Inflammatory macrophage (primary cell): ENCODE measurements around the gene SMPDL3A.
"Not testable (repeated sequence)": the region's sequence is repeated elsewhere in the genome, so short reads cannot be mapped to it uniquely, and the experiment has no call there.

Source experiments
- DNase-seq, 2 donors: peaks; one replicate each; pipeline ENCODE4 v3.0.0-alpha.2; 2020 to 2022
- total RNA-seq, 18 experiments: gene quantifications; one replicate each; lab custom pipeline; 2026; ENCODE audit warnings: mixed read lengths in 6 of 18, inconsistent platforms in 2 of 18; lab: John Stamatoyannopoulos, UW

Gene SMPDL3A, protein sequence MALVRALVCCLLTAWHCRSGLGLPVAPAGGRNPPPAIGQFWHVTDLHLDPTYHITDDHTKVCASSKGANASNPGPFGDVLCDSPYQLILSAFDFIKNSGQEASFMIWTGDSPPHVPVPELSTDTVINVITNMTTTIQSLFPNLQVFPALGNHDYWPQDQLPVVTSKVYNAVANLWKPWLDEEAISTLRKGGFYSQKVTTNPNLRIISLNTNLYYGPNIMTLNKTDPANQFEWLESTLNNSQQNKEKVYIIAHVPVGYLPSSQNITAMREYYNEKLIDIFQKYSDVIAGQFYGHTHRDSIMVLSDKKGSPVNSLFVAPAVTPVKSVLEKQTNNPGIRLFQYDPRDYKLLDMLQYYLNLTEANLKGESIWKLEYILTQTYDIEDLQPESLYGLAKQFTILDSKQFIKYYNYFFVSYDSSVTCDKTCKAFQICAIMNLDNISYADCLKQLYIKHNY
- 4.4 to 74.8 (median 15.7) reads per million in 18 experiments for total RNA-seq

DNA sequence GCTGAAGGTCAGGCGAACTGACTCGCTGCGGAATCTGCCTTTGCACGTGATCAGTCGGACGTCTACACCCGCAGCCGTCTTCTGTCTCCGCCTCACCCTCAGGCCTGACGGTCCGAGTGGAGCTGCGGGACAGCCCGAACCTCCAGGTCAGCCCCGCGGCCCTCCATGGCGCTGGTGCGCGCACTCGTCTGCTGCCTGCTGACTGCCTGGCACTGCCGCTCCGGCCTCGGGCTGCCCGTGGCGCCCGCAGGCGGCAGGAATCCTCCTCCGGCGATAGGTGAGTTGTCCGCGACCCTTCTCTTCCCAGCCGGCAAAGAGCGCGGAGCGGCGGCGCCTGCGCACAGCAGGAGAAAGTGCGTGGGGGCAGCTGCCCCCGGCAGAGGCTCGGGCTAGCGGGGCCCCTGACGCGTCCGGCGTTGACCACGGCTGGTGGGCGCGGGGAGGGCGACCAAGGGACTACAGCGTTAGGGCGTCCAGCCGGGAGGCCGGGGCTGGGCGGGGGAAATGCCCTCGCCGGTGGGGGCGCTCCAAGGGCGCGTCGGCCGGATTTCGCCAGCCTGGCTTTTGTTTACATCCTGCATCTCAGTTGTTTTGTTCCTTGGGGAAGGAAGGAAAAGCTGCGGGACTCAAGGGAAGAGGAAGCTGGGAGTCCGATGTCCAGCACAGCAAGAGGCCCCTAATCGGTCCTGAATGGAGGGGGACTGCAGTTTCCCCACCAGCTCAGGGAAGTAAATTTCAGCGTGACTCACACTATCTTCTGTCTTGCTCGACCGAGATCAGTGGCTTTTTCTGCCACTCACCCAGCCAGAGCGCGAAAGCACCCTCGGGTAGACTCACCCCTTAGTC lies at the start of gene SMPDL3A:
SMPDL3A (plus strand) TSS at position 77 of the 846 bp plus-strand sequence; CDS start at position 166, 89 bp downstream.
- peak; percentile 54 to 65 for DNase-seq

DNA sequence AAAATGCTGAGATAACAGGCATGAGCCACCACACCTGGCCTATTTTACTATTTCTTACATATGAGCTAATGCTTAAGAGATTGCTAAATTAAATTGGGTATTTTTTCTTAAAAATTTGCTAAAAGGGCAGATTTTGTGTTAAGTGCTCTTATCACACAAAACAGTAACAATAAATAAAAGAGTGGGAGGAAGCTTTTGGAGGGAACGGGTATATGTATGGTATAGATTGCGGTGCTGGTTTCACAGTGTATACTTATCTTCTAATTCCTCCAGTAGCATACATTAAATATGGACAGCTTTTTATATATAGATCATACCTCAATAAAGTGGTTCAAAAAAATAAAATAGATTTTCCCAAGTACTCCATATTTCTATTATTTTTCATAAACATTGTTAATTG lies 49.0 kb upstream of the SMPDL3A start:
- DNase-seq, result no peak

DNA sequence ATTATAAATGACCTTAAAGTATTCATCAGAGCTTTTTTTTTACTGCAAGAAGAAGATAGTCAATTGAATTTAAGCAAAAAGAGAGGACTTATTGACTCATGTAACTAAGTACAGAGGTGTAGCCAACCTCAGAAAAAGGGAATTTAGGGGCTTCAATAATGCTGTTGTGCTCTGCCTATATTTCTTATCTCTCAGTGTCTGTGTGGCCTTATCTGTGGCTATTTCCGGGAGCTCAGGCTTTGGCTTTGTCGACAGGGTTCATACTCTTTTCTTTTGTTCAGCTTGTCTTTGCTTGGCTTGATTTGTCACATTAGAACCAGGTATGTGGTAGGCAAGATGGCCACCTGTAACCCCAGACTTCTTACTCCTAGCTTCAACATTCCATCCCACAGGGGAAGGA lies 48.1 kb upstream of the SMPDL3A start:
- no peak for DNase-seq

DNA sequence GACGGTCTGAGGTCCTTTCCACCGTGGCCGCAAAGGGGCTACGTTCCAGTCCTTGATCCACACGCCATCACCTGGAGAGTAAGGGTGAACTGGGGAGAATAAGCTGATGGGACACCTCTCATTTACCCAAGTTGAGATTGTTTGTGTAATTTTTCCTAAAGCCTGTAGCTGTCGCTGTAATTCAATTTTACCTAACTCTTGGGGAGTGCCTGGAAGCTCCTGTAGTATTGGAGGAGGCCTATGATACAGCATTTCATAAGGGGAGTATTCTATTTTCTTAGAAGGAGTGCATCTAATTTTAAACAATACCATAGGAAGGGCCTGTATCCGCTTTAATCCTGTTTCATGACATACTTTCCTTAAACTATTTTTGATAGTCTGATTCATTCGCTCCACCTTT lies 44.8 kb upstream of the SMPDL3A start:
- DNase-seq, result peak; percentile 8 to 32

DNA sequence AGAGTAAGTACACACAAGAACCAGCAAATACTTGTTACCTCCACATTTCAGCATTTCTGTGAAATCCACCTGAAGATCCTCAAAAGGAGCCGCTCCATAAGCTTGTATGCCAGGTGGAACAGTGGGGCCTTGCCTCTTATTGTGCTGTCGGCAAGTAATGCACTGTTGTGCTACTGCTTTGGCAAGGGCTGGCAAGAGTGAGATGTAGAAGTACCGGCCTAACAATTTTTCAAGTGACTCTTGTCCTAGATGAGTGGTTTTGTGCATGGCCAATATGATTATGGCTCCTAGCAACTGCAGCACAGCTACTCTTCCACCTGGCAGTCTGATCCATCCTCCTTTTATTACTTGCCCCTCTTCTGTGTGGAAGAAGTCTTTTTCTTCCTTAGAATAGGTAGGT lies 44.2 kb upstream of the SMPDL3A start:
- not testable (repeated sequence) for DNase-seq

DNA sequence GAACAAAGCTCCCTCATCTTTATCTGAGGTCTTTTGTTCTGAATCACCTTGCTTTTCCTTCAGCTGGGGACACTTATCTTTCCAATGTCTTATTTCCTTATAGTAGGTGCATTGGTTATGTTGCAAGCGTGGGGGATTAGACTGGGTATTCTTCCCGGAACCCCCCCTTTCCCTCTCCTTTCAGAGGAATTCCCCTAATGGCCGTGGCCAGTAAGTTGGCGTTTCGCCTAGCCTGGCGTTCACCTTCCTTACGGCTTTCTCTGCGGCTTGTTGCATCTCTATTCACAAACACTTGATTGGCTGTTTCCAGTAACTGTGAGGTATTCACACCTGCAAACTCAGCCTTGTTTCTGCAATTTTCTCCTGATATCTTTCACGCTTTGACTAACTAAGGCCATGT lies 42.4 kb upstream of the SMPDL3A start:
- no peak for DNase-seq

DNA sequence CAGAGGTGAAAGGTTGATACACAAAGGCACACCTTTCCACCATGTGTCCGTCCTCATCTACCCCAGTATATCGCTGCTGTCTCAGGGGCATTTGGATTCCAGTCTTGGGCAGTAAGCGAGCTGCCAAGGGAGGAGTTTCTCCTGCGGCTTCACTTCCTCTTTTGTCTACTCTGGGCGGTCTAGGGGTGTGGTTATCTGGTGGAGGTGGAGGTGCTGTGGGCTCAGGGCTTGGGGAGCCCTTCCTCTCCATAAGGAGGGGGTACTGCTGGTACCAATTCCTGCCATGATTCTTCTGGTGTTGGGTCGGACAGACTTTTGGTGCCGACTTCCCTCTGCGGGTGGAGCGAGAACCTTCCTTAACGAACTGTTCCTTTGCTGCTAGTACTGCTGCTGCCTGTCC lies 41.5 kb upstream of the SMPDL3A start:
- DNase-seq, result peak; percentile 31 to 41

DNA sequence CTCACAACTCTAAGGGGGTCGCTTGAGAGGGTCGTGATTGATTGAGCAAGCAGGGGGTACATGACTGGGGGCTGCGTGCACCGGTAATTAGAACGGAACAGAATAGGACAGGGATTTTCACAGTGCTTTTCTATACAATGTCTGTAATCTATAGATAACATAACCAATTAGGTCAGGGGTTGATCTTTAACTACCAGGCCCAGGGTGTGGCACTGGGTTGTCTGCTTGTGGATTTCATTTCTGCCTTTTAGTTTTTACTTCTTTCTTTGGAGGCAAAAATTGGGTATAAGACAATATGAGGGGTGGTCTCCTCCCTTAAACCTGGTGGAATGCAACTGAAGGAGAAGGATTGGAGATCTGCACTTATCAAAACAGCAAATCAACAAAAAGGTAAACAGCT lies 40.1 kb upstream of the SMPDL3A start:
- DNase-seq, result not testable (repeated sequence)

DNA sequence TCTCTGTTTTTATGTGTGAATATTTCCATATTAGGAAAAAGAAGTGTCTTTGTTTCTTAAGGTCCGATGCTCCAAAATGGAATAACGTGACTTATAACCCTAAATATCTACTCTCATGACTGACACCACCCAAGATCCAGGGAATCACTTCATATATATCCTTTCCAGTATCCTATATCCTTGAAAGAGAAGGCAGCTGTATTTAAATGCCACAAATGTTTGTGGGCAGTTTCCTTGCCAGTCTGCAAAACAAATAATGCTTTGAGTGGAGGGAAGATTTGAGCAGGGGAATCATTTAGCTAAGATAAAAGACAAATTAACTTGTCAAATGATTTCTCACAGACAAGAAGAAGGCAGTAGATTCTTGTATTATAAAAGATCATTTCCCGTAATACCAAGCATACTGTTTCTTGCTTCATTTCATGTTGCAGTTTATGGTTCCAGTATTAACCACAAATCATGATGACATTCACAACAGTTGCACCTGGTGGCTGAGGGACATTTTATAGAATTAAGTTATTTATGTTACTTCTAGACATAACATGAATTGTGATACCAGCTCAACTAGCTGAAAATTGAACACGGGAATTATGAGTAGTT lies 39.5 kb upstream of the SMPDL3A start:
- DNase-seq, result no peak

DNA sequence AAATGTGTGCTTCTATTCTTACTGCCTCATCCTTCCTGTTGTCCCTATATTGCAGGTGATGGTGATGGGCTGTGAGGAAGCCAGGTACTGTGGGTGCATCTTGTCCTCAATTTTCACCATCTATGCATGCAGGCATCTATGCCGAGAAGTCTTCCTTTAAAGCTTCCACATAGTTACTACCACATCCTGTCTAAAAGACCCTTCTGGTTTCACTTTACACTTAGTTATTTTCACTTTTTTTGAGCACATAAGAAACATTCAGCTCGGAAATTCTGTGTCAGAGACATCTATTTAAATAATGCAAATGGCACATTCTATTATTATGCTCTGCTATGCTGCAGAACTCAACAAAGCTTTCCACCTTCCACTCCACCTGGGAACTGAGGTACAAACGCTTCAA lies 37.7 kb upstream of the SMPDL3A start:
- no peak for DNase-seq

DNA sequence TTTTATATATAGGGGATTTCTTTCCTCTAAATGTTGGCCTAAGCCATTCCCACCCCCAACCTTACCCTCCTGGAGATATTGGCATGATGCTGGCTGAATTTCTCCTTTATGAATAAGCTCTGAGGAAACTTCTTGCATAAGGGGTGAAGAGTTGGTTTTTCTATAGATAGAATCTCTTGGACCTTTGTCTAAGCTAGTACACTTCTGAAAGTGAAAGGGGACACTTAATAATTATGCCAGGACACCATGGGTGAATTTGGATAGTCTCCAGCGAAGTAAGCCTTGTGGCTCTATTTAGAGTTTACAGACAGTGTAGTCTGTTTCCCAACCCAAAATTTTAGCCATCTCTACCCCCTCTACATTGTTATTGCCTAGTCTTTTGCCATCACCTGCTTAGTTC lies 36.6 kb upstream of the SMPDL3A start:
- peak in 1 of 2 donors; percentile 33 for DNase-seq

DNA sequence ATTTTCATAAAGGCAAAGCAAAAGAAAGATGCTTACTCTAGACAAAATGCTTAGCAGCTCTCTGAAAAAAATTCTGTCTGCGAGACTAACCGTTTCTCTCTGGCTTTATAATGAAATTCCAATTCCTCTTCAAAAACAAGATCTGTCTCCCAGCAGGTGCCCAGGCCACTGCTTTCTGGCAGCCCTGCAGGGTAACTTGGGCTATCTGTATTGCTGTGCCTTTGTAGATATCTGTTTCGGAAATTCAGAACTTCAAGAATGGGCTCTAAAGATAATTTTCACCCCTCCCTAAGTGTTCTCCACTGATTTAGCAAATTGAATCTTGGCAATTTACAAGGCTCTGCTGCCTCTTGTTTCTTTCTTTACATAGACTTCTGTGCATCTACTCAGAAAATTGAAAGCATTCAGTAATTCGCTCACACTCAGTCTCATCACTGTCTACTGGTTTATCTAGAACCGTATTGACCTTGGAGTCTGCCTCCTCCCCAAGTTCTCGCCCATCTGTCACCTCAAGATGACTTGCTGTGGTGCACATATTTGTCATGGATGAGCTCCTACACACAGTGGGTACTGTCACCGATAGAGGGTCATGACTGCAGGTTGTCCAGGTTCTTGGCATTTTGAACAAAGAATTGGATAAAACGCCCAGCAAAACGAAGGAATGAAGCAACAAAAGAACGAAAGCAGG lies 35.9 kb upstream of the SMPDL3A start:
- DNase-seq, result no peak

DNA sequence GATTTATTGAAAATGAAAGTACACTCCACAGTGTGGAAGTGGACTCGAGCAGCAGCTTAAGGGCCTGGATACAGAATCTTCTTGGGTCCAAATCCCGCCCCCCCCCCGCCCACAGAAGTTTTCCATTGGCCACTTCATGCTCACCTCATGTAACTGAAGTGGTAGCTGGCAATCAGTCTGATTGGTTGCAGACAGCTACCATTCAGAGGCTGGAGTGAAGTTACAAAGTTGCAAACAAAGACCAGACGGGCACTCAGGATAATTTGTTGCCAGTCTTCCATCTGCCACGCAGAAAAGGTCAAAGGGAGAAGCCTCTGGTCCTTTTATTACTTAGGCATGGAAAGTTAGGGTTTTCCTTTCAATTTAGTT lies 35.4 kb upstream of the SMPDL3A start:
- no peak for DNase-seq

DNA sequence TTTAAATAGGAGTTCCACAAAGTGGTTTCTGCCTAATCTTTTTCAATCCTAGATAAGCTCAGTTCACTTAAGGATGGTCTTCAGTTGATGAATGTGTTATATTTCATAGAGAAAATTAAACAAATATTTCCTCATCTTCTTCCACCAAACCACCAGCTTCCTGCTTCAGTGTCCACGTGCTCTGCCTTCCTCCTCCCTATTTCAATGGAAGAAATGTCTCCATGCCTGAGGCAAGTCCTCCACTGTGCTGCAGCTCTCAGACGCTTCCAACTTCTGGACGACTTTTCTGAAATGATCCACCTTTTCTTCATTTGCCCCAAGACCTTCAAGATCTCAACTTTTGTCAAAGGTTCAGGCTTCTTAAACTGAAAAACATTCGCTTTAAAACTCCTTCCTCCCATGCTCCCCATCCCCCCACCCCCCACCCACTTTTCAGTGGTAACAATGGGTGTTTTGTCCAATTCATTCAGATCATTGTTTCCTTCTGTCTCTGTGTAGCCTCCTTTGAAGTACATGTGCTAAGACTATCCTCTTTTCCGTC lies 34.8 kb upstream of the SMPDL3A start:
- DNase-seq, result peak; percentile 27 to 49

DNA sequence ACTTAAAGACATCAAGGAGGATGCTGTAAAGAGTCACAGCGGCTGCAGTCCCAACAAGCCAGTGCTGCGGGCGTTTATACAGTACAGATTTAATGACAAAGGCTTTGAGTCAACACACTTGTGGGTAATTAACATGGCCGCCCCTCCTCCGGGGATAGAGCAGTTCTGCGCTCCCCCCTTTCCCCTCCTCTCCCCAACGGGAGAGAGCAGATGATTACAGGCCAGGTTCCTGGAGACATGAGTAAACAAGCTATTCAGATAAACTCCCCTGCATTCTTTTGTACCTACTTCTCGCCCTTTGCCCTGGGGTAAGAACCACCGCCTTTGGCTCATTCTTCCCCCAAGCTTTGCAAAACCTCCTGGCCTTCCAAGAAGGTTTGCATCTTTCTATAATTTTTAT lies 33.2 kb upstream of the SMPDL3A start:
- no peak for DNase-seq

DNA sequence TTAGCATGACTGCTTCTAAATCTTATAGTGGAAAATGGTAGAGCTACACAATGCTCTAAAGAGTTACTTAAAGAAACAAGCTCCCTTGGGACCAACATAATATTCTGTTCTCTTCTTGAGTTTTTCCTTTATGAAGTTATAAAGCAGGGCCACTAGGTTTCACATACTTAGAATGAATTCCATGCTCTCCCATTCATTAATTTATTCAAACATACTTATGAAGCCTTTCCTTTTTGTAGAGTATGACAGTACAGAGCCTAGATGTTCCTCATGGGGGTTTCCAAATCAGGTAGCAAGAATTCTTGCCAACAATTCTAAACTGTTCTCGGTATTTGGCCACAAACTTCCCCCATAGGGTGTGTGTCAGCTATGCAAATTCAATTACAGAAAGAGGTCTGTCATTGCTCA lies 30.1 kb upstream of the SMPDL3A start:
- peak; percentile 51 to 79 for DNase-seq

DNA sequence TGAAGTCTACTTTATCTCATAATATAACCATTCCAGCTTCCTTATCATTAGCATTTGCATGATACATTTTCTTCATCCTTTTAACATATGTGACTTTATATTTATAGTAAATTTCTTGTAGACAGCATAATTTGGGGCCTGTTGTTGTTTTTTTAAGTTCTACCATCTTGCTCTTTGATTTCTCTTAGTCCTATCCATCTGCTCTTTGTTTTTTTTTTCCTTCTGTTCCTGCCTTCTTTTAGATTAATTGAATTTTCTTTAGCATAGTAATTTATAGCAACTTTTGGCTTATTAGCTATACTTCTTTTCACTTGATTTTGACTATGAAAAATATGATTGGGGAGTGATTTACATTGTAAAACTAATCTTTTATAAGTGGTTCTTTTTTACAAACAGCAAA lies 28.7 kb upstream of the SMPDL3A start:
- no peak for DNase-seq

DNA sequence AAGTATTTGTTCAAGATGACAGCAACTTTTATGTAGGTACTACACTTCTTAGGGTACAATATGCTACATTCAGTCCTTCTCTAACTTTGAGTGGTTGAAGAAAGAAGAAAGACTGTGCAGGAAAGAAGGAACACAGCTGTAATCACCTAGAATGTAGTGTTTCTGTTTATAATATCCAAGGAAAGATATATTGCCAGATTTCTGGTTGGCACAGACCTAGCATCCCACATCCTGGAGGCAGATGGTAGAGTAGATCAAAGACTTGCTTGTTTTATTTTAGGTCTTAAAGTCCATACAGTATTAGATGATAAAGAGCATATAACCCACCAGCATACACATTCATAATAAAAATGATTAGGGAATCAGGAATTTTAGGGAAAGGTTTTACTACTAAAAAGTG lies 22.8 kb upstream of the SMPDL3A start:
- DNase-seq, result no peak

DNA sequence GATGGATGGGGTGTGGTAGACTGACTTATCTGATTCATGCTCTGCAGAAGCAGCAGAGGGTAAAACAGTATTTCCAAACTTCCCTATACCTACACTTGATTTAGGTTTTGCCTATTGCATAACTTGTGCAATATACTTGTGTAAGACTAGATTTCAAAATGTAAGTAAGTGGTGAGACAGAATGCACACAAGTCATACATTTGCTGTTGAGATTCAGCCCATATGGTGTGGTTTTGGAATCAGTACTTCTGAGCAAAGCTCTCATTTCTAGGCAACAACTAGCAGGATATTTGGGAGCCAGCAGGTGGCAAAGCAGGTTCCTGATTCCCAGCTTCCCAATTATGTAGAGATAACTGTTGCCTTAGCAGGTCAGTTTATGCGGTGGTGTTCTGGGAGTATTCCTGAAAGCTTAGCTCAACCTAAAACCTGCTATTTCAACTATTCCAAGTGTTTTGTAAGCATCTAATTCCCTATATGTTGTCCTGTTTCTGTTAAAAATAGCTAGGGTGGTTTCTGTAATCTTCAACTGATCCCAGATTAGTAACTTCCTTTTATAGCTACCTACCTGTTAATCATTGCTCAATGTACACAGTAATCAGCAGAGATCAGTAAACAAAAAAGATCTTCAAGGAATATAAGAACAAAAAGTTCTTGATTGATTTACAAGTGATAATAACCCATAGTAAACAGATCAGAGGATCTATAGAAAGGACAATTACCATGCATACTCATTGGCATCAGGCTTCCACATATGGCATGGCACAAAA lies 18.0 kb upstream of the SMPDL3A start:
- DNase-seq, result peak; percentile 70 to 98

DNA sequence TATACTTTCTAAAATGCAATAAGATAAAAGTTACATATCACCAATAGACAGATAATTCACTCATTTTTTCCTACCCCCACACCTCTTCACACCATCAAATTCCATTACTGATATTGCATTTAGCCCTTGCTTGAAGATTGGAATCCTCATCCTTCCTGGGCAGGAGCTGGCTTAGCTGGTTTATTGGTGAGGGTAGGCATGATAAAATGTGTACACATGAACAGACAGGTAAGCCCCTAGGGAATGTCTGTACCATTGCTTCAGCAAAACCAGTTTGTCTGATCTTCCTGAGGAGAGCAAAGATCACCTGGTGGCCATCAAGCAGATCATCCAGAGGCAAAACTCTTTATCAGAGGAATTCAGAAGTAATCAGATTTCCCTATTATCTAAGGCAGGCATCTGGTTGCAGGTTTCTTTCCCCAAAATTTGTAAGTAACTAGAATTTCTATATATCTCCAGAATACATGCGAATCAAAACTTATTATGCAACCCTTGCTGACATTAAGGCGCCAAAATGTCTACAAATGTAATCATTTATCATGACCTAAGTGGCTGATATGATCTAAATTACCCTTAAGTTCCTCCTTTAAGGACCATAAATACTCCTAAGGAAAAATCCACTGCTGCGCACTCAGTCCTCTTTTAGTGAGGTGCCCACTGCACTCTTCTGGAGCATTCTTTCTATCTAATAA lies 16.2 kb upstream of the SMPDL3A start:
- DNase-seq, result no peak

DNA sequence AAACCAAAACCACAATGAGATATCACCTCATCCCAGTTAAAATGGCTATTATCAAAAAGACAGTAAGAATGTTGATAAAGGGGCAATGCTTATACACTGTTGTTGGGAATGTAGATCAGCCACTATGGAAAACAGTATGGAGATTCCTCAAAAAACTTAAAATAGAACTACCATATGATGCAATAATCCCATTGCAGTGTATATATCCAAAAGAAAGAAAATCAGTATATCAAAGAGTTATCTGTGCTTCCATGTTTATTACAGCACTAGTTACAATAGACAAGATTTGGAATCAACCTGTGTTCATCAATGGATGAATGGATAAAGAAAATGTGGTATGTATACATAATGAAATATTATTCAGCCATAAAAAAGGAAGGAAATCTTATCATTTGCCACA lies 13.1 kb upstream of the SMPDL3A start:
- no peak for DNase-seq
